ENCODE results near the gene SPOCK3. TPM values are rescaled to one million over a fixed set of nuclear protein-coding genes. Genes with fewer than 3 reads are reported as not detected.

The SPOCK3 gene
- total and polyA plus RNA-seq, 2 experiments from 2014 or later = 1.6 to 4.1 TPM

- no peak overlapping the region for H3K27ac Mint-ChIP-seq
- Histone ChIP-seq H4K20me1 (replicated peaks; ENCODE audit: insufficient read depth) (no peaks in the 10 kb centered on the region), H3K27me3 (ENCODE audit: insufficient read depth) (no peaks in the 10 kb centered on the region), H3K4me3 (no peak overlapping the region), H3K4me1 (ENCODE audit: insufficient read depth) (no peaks in the 10 kb centered on the region), H3K4me2 (no peak overlapping the region), H3K36me3 (ENCODE audit: insufficient read depth) (peaks cover 3% of the 10 kb centered on the region; the same call in 1 of the 2 replicates), H3K27ac (ENCODE audit: low read depth) (no peak overlapping the region), H3K9me2 (ENCODE audit: insufficient read depth) (no peaks in the 10 kb centered on the region; the same call in 1 of the 2 replicates), H2AFZ (no peak overlapping the region), H3K79me2 (replicated peaks; ENCODE audit: insufficient read depth) (no peaks in the 10 kb centered on the region), H3F3A (replicated peaks; ENCODE audit: low read depth) (no peaks in the 10 kb centered on the region)
- H3K36me3 Mint-ChIP-seq (ENCODE audit: low read depth) = peaks cover 9% of the 10 kb centered on the region; the same call in 2 of the 3 replicates
- DNase-seq (ENCODE audit: low spot score) (no peak), ATAC-seq (no peak)
- H3K9me3 Mint-ChIP-seq = peaks cover 19% of the 10 kb centered on the region
- H3K4me3 Mint-ChIP-seq = no peak overlapping the region
- peaks cover 4% of the 10 kb centered on the region; the same call in 2 of the 3 replicates for H3K4me1 Mint-ChIP-seq
- TF ChIP-seq CTCF (conservative IDR thresholded peaks at IDR 0.05; ENCODE audit: low read depth in 2 of 2) = no peak
- no peak for TF ChIP-seq ZNF462 (CRISPR knock-in tag; IDR thresholded peaks at IDR 0.05)
- TF ChIP-seq CREB1 (CRISPR knock-in tag; IDR thresholded peaks at IDR 0.05; ENCODE audit: low read depth) = no peak
- no peak for TF ChIP-seq ZNF114 (CRISPR knock-in tag; IDR thresholded peaks at IDR 0.05)
- no peak for TF ChIP-seq REST (IDR thresholded peaks at IDR 0.05; ENCODE audit: unreplicated experiment)
- no peak for TF ChIP-seq STAT1 (IDR thresholded peaks at IDR 0.05; ENCODE audit: unreplicated experiment)
- TF ChIP-seq NANOG (IDR thresholded peaks at IDR 0.05; ENCODE audit: borderline replicate concordance) = no peak
- TF ChIP-seq JUNB (IDR thresholded peaks at IDR 0.05; ENCODE audit: unreplicated experiment) = no peak
- no peak for TF ChIP-seq ETS1 (IDR thresholded peaks at IDR 0.05)
- no peak for TF ChIP-seq ZNF331 (CRISPR knock-in tag; IDR thresholded peaks at IDR 0.05; ENCODE audit: low read depth)
- no peak for TF ChIP-seq POLR2AphosphoS5 (IDR thresholded peaks at IDR 0.05; ENCODE audit: low read depth)
- TF ChIP-seq EZH2phosphoT487 (IDR thresholded peaks at IDR 0.05; ENCODE audit: unreplicated experiment) = no peak
- no peak for TF ChIP-seq EZH2 (IDR thresholded peaks at IDR 0.05; ENCODE audit: low read depth, unreplicated experiment)
- H3K27me3 Mint-ChIP-seq (ENCODE audit: insufficient read depth, low read depth, poor library complexity) = peaks cover 1% of the 10 kb centered on the region
These were observed 391.5 kb downstream of the SPOCK3 start for GRCh38 chr4:166842795-166843261.

Measured in GM23338 (cell line).